ENCODE measurements around the gene MLXIP.

Gene MLXIP

DNA sequence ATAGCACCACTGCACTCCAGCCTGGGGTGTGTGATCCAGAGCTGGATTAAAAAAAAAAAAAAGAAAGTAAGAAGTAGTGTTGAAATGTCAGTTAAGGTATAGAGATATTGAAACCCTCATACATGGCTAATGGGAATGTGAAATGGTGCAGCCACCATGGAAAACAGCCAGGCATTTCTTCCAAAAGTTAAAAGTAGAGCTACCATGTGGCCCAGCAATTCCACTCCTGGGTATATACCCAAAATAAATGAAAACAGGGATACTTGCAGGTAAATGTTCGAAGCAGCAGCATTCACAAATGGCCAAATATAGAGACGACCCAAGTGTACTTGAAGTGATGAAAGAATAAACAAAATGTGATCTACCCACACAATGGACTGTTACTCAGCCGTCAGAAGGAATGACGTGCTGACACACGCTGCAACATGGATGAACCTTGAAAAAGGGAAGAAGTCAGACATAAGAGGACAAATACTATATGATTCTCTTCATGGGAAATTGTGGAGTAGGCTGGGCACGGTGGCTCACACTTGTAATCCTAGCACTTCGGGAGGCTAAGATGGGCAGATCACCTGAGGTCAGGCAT, 80.2 kb downstream of the MLXIP start:
- H3K4me3 ChIP-seq (ENCODE audit: low read length): no peak overlapping the region
- H2AFZ ChIP-seq (ENCODE audit: low read length): no peak overlapping the region
- H3K36me3 ChIP-seq (replicated peaks; ENCODE audit: insufficient read depth, low read length): no peaks in the 10 kb centered on the region
- H3K9me2 ChIP-seq (replicated peaks; ENCODE audit: insufficient read depth, low read length): no peaks in the 10 kb centered on the region
- H3K27me3 ChIP-seq (replicated peaks; ENCODE audit: insufficient read depth, low read length): no peaks in the 10 kb centered on the region
- H3K4me1 ChIP-seq (ENCODE audit: low read length): no peaks in the 10 kb centered on the region
- H3K27ac ChIP-seq (ENCODE audit: low read length): no peak overlapping the region
- no peaks in the 10 kb centered on the region for H3K79me2 ChIP-seq (ENCODE audit: low read length)
- no peaks in the 10 kb centered on the region for H3K9me3 ChIP-seq (replicated peaks; ENCODE audit: insufficient read depth, low read length)
- H3K4me2 ChIP-seq (ENCODE audit: low read depth, low read length): no peak overlapping the region
- no peaks in the 10 kb centered on the region for H4K20me1 ChIP-seq (ENCODE audit: insufficient read depth, low read length)
- no peak for DNase-seq
- no peak overlapping the region for H3K9ac ChIP-seq (ENCODE audit: low read length)
- TF ChIP-seq, protein P1, sequence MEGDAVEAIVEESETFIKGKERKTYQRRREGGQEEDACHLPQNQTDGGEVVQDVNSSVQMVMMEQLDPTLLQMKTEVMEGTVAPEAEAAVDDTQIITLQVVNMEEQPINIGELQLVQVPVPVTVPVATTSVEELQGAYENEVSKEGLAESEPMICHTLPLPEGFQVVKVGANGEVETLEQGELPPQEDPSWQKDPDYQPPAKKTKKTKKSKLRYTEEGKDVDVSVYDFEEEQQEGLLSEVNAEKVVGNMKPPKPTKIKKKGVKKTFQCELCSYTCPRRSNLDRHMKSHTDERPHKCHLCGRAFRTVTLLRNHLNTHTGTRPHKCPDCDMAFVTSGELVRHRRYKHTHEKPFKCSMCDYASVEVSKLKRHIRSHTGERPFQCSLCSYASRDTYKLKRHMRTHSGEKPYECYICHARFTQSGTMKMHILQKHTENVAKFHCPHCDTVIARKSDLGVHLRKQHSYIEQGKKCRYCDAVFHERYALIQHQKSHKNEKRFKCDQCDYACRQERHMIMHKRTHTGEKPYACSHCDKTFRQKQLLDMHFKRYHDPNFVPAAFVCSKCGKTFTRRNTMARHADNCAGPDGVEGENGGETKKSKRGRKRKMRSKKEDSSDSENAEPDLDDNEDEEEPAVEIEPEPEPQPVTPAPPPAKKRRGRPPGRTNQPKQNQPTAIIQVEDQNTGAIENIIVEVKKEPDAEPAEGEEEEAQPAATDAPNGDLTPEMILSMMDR (IDR thresholded peaks at IDR 0.05; ENCODE audit: low read length): no peak
- TF ChIP-seq EZH2 (optimal IDR thresholded peaks at IDR 0.05; ENCODE audit: low read depth, low read length) (no peak), EZH2phosphoT487 (IDR thresholded peaks at IDR 0.05; ENCODE audit: low read length) (no peak)
- no peaks in the 10 kb centered on the region for H3F3A ChIP-seq (ENCODE audit: insufficient read depth, low read length)

DNA sequence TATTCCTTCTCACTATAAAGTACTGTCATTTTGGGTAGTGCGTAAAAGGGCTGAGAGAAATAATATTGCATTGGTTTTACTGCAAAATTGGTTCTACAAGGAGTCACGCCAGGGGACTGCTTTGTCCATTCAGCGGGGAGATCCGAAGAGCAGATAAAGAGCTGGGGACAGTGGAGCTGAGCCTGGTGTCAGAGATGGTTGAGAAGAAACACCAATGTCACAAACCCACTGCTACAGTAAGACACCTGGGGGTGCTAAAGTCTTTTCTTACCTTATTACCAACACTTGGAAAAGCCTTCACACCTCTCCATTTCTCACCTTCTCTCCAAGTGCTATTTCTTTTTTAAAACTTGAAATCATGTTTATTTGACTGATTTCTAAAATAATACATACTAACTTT, 81.3 kb downstream of the MLXIP start:
- Histone ChIP-seq H3K9me3 (replicated peaks; ENCODE audit: insufficient read depth, low read length) (no peaks in the 10 kb centered on the region), H4K20me1 (ENCODE audit: insufficient read depth, low read length) (no peaks in the 10 kb centered on the region), H3K9ac (ENCODE audit: low read length) (no peak overlapping the region), H3K27me3 (replicated peaks; ENCODE audit: insufficient read depth, low read length) (no peaks in the 10 kb centered on the region), H3F3A (ENCODE audit: insufficient read depth, low read length) (no peaks in the 10 kb centered on the region), H3K4me1 (ENCODE audit: low read length) (no peaks in the 10 kb centered on the region), H3K79me2 (ENCODE audit: low read length) (no peaks in the 10 kb centered on the region), H3K4me2 (ENCODE audit: low read depth, low read length) (no peak overlapping the region), H2AFZ (ENCODE audit: low read length) (no peak overlapping the region), H3K9me2 (replicated peaks; ENCODE audit: insufficient read depth, low read length) (no peaks in the 10 kb centered on the region), H3K4me3 (ENCODE audit: low read length) (no peak overlapping the region), H3K36me3 (replicated peaks; ENCODE audit: insufficient read depth, low read length) (no peaks in the 10 kb centered on the region), H3K27ac (ENCODE audit: low read length) (no peak overlapping the region)
- no peak for DNase-seq
- TF ChIP-seq EZH2 (optimal IDR thresholded peaks at IDR 0.05; ENCODE audit: low read depth, low read length) (no peak), EZH2phosphoT487 (IDR thresholded peaks at IDR 0.05; ENCODE audit: low read length) (no peak)
- TF ChIP-seq, protein P1 (IDR thresholded peaks at IDR 0.05; ENCODE audit: low read length): no peak

DNA sequence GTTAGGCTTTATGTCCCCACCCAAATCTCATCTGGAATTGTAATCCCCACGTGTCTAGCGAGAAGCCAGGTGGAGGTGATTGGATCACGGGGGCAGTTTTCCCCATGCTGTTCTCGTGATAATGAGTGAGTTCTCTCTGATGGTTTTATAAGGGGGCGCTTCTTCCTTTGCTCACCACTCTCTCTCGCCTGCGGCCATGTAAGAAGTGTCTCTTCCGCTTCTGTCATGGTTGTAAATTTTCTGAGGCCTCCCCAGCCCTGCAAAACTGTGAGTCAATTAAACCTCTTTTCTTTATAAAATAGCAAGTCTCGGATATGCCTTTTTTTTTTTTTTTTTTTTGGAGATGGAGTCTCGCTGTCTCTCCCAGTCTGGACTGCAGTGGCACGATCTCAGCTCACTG, 82.2 kb downstream of the MLXIP start:
- Histone ChIP-seq H3K79me2 (ENCODE audit: low read length) (no peaks in the 10 kb centered on the region), H3F3A (ENCODE audit: insufficient read depth, low read length) (no peaks in the 10 kb centered on the region), H3K9ac (ENCODE audit: low read length) (no peak overlapping the region), H2AFZ (ENCODE audit: low read length) (no peak overlapping the region), H3K4me3 (ENCODE audit: low read length) (no peak overlapping the region), H3K4me1 (ENCODE audit: low read length) (no peaks in the 10 kb centered on the region), H3K4me2 (ENCODE audit: low read depth, low read length) (no peak overlapping the region), H3K27ac (ENCODE audit: low read length) (no peak overlapping the region), H3K9me3 (replicated peaks; ENCODE audit: insufficient read depth, low read length) (no peaks in the 10 kb centered on the region), H3K9me2 (replicated peaks; ENCODE audit: insufficient read depth, low read length) (no peaks in the 10 kb centered on the region), H3K27me3 (replicated peaks; ENCODE audit: insufficient read depth, low read length) (no peaks in the 10 kb centered on the region), H3K36me3 (replicated peaks; ENCODE audit: insufficient read depth, low read length) (no peaks in the 10 kb centered on the region), H4K20me1 (ENCODE audit: insufficient read depth, low read length) (no peaks in the 10 kb centered on the region)
- TF ChIP-seq EZH2phosphoT487 (IDR thresholded peaks at IDR 0.05; ENCODE audit: low read length) (no peak), EZH2 (optimal IDR thresholded peaks at IDR 0.05; ENCODE audit: low read depth, low read length) (no peak)
- TF ChIP-seq, protein P1 (IDR thresholded peaks at IDR 0.05; ENCODE audit: low read length): no peak
- no peak for DNase-seq

Measured in MM.1S (cell line).